BLaER1 treated with 17β-estradiol and CSF1 and Interleukin-3, amounts not matched to agents 10 nM and 100 nM (cell line): Measurements from ENCODE around the gene GALNT9.

ENCODE experiments used
- H3K27ac ChIP-seq, 11 experiments: shearing (Covaris generic); formaldehyde crosslinking; 2 replicates each; pipeline ENCODE4 v1.8.1; 2022
- H3K27me3 ChIP-seq, 11 experiments: shearing (Covaris generic); formaldehyde crosslinking; 2 replicates each; pipeline ENCODE4 v1.8.1; 2022
- H3K36me3 ChIP-seq, 11 experiments: shearing (Covaris generic); formaldehyde crosslinking; 2 replicates each; pipeline ENCODE4 v1.8.1; 2022
- H3K4me1 ChIP-seq, 10 experiments: shearing (Covaris generic); formaldehyde crosslinking; 2 replicates each; pipeline ENCODE4 v1.8.1; 2022
- H3K4me2 ChIP-seq, 11 experiments: shearing (Covaris generic); formaldehyde crosslinking; 2 replicates each; pipeline ENCODE4 v1.8.1; 2022
- H3K4me3 ChIP-seq, 10 experiments: shearing (Covaris generic); formaldehyde crosslinking; 2 replicates each; pipeline ENCODE4 v1.8.1; 2022
- H3K9ac ChIP-seq, 11 experiments: shearing (Covaris generic); formaldehyde crosslinking; 2 replicates each; pipeline ENCODE4 v1.8.1; 2022
- H3K9me3 ChIP-seq, 11 experiments: shearing (Covaris generic); formaldehyde crosslinking; replicated peaks in 1 of 11; 2 replicates each; pipeline ENCODE4 v1.8.1; 2022
- H4K20me1 ChIP-seq, 11 experiments: shearing (Covaris generic); formaldehyde crosslinking; 2 replicates each; pipeline ENCODE4 v1.8.1; 2022
- Cebpa-rat ChIP-seq, 11 experiments: shearing (Covaris generic); IDR thresholded peaks; 2 replicates each; pipeline ENCODE4 v1.8.1; 2022

The GALNT9 gene

GRCh38 chr12:132318135-132318534 is 11.3 kb downstream of the GALNT9 start:
- Histone ChIP-seq H3K4me3 (no peak overlapping the region), H3K4me2 (peak overlapping the region in 3 of 11 experiments; percentile 10 to 18 (median 12); a peak in 3 of 22 replicates), H3K9ac (no peak overlapping the region), H3K4me1 (peaks cover 33 to 57% (median 38%) of the 10 kb centered on the region in 10 experiments), H3K27me3 (peaks cover 0 to 35% (median 9%) of the 10 kb centered on the region in 11 experiments; a peak in 12 of 22 replicates), H3K9me3 (no peaks in the 10 kb centered on the region), H3K27ac (no peak overlapping the region), H3K36me3 (no peaks in the 10 kb centered on the region), H4K20me1 (peaks cover 0 to 3% (median 0%) of the 10 kb centered on the region in 11 experiments; a peak in 2 of 22 replicates)
- no peak for TF ChIP-seq Cebpa-rat (IDR thresholded peaks at IDR 0.05)

DNA sequence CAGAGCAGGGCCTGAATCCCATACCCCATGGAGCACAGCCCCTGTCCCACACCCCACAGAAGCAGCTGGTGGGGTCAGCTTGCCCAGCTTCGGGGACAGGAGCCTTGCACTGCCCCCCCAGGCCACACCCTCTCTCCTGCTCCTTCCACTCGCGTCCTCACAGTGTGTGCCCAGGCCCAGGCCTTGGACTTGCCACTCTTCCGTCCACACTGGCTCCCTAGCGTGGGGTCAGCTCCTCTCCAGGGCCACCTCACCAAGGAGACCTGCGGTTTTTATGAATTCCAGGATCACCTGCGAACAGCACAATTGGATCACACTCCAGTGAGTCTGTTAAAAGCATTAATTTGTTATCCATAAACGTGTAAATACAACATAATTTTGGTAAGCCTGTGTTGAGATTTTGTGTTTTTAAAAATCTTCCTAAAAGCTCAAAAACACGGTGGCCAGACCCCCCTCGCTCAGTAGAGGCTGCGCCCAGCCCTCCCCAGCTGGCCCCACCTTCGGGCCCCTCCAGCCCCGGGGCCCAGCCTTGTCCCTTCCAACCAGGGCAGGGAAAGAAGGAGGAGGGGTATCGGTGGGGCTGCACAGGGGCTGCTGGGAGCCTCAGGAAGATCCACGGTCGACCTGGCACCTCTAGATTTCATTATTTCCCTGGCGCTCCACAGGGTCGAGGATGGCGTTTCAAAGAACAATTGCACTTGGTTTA is 12.0 kb downstream of the GALNT9 start:
- Histone ChIP-seq H3K4me3 (no peak overlapping the region), H3K4me1 (peaks cover 26 to 51% (median 30%) of the 10 kb centered on the region in 10 experiments), H3K4me2 (peak overlapping the region in 1 of 11 experiments; percentile 84; a peak in 2 of 22 replicates), H3K27ac (no peak overlapping the region), H3K9ac (no peak overlapping the region), H4K20me1 (peaks cover 0 to 3% (median 0%) of the 10 kb centered on the region in 11 experiments; a peak in 2 of 22 replicates), H3K36me3 (no peaks in the 10 kb centered on the region), H3K27me3 (peaks cover 0 to 30% (median 8%) of the 10 kb centered on the region in 11 experiments; a peak in 9 of 22 replicates), H3K9me3 (peaks cover 0 to 4% (median 3%) of the 10 kb centered on the region in 11 experiments; a peak in 14 of 22 replicates)
- no peak for TF ChIP-seq Cebpa-rat (IDR thresholded peaks at IDR 0.05)

DNA sequence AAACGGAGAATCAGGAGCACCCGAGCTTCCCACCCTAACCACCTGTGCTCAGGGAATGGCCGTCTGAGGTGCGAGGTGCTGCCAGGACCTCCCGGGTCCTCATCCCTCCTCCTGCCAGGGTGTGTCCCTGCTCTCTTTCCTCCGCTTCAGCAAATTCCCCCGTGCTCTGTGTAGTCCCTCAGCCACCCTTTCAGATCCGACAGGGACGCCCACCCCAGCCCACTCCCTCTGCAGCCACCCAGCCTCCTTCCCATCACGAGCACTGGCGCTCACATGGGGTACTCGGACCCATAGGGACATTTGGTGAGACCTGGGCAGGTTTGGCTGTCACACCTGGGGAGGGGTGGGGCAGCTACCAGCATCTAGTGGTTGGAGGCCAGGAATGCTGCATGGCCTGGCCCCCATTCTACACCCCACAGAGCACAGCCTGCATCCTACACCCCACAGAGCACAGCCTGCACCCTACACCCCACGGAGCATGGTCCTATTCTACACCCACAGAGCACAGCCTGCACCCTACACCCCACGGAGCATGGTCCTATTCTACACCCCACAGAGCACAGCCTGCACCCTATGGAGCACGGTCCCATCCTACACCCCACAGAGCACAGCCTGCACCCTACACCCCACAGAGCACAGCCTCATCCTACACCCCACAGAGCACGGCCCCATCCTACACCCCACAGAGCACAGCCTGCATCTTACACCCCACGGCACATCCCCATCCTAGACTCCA is 12.7 kb downstream of the GALNT9 start:
- H3K36me3 ChIP-seq: no peaks in the 10 kb centered on the region
- H3K4me1 ChIP-seq: peaks cover 25 to 50% (median 28%) of the 10 kb centered on the region in 10 experiments
- H3K4me2 ChIP-seq: peak overlapping the region; percentile 76 to 92 (median 85); a peak in 19 of 22 replicates
- H4K20me1 ChIP-seq: peaks cover 0 to 3% (median 0%) of the 10 kb centered on the region in 11 experiments; a peak in 2 of 22 replicates
- H3K4me3 ChIP-seq: no peak overlapping the region
- no peak for TF ChIP-seq Cebpa-rat (IDR thresholded peaks at IDR 0.05)
- H3K27ac ChIP-seq: no peak overlapping the region
- H3K9me3 ChIP-seq: peaks cover 2 to 11% (median 10%) of the 10 kb centered on the region in 11 experiments
- peaks cover 0 to 28% (median 8%) of the 10 kb centered on the region in 11 experiments; a peak in 9 of 22 replicates for H3K27me3 ChIP-seq
- H3K9ac ChIP-seq: no peak overlapping the region

DNA sequence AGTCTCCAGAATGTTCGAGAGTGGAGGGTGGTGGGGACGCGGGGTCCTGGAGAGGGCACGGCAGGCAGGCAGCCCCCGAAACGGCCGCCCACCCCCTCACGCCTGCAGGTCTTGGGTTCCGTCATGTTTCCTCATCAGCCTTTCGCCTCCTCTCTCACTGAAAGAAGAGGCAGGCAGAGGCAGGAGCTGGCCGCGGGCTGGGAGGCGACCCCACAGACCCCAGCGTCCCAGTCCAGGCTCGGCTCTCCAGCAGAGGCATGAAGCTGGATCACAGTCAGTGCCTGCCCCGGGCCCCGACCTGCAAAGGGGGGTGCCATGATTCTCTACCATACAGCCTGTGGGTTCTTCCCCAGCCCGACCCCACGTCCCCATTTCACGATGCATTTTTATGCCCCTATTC is 13.4 kb downstream of the GALNT9 start:
- H3K4me3 ChIP-seq: no peak overlapping the region
- H3K9me3 ChIP-seq: peaks cover 7 to 18% (median 17%) of the 10 kb centered on the region in 11 experiments
- no peak overlapping the region for H3K27ac ChIP-seq
- peak overlapping the region; percentile 76 to 92 (median 85) for H3K4me2 ChIP-seq
- 0 out of 22 replicates have a peak, but pooled peaks cover 0 to 4% (median 0%) of the 10 kb centered on the region in 11 experiments for H3K36me3 ChIP-seq
- H3K4me1 ChIP-seq: peaks cover 28 to 53% (median 32%) of the 10 kb centered on the region in 10 experiments
- H3K9ac ChIP-seq: no peak overlapping the region
- H3K27me3 ChIP-seq: peaks cover 0 to 28% (median 8%) of the 10 kb centered on the region in 11 experiments; a peak in 9 of 22 replicates
- TF ChIP-seq Cebpa-rat (IDR thresholded peaks at IDR 0.05): no peak
- peaks cover 0 to 3% (median 0%) of the 10 kb centered on the region in 11 experiments; a peak in 2 of 22 replicates for H4K20me1 ChIP-seq

DNA sequence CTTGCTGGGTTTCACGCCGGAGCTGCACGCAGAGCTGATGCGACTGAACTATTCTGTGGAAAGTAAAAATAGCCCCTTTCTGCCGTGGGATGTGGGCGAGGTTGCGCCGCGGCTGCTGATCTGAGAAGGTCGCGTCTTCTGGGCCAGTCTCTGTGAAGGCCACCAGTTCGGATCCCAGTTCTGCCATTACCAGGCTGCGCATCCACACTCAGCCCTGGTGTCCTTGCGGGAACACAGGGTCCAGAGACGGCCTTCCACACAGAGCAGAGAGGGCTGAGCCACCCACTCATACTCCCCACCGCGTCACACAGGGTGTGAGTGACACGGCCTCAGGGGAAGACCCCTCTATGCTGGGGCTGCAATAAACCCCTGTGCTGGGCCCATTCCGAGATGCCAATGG is 13.9 kb downstream of the GALNT9 start:
- Histone ChIP-seq H3K9me3 (peaks cover 7 to 21% (median 17%) of the 10 kb centered on the region in 11 experiments), H3K27me3 (peaks cover 0 to 28% (median 8%) of the 10 kb centered on the region in 11 experiments; a peak in 9 of 22 replicates), H3K4me1 (peaks cover 33 to 58% (median 36%) of the 10 kb centered on the region in 10 experiments), H3K9ac (no peak overlapping the region), H4K20me1 (peaks cover 0 to 3% (median 0%) of the 10 kb centered on the region in 11 experiments; a peak in 2 of 22 replicates), H3K27ac (no peak overlapping the region), H3K36me3 (0 out of 22 replicates have a peak, but pooled peaks cover 0 to 4% (median 0%) of the 10 kb centered on the region in 11 experiments), H3K4me2 (peak overlapping the region; percentile 76 to 92 (median 85)), H3K4me3 (peak overlapping the region in 1 of 10 experiments; percentile 48; a peak in 1 of 20 replicates)
- no peak for TF ChIP-seq Cebpa-rat (IDR thresholded peaks at IDR 0.05)

DNA sequence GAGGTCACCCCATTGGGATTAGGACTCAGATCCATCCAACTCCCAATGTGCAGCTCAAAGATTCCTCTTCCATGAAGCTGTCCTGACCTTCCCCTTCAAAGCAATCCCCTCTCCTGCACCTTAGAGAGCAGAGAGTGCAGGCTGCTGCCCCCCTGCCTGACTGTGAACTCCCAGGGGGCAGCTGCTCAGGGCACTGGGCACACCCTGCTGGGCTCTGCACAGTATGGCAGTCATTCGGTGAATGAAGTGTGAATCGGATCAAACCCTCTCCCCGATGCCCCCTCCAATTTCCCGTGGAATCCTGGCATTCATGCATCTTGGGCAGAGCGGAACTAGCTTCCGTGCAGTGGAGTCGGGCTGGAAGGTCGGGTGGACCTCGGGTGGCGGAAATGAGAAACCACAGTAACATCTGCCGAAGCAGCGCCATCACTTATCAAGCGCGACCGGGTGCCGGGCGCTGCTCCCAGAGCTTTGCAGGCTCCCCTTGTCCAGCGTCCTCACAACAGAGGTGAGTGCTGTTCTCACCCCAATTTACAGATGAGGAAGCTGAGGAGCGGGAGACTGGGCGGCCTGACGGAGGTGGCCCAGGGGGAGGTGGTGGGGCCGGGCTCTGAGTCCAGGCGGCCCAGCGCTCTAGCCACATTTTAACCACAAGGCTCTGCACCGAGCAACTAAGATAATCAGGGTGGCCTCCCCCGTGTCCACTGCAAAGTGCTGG is 14.7 kb downstream of the GALNT9 start:
- peaks cover 7 to 21% (median 17%) of the 10 kb centered on the region in 11 experiments for H3K9me3 ChIP-seq
- TF ChIP-seq Cebpa-rat (IDR thresholded peaks at IDR 0.05): no peak
- H3K4me3 ChIP-seq: peak overlapping the region in 6 of 10 experiments; percentile 10 to 55 (median 18); a peak in 9 of 20 replicates
- 0 out of 22 replicates have a peak, but pooled peaks cover 0 to 4% (median 0%) of the 10 kb centered on the region in 11 experiments for H3K36me3 ChIP-seq
- H3K4me1 ChIP-seq: peaks cover 41 to 64% (median 45%) of the 10 kb centered on the region in 10 experiments
- peaks cover 0 to 28% (median 8%) of the 10 kb centered on the region in 11 experiments; a peak in 9 of 22 replicates for H3K27me3 ChIP-seq
- peak overlapping the region; percentile 76 to 92 (median 85) for H3K4me2 ChIP-seq
- peak overlapping the region in 1 of 11 experiments; percentile 3; a peak in 3 of 22 replicates for H3K9ac ChIP-seq
- peaks cover 0 to 3% (median 0%) of the 10 kb centered on the region in 11 experiments; a peak in 2 of 22 replicates for H4K20me1 ChIP-seq
- peak overlapping the region in 1 of 11 experiments; percentile 24; a peak in 1 of 22 replicates for H3K27ac ChIP-seq

GRCh38 chr12:132314035-132314434 is 15.4 kb downstream of the GALNT9 start:
- peaks cover 47 to 64% (median 51%) of the 10 kb centered on the region in 10 experiments for H3K4me1 ChIP-seq
- H3K27ac ChIP-seq: no peak overlapping the region
- H3K4me2 ChIP-seq: peak overlapping the region; percentile 76 to 92 (median 85)
- peaks cover 7 to 21% (median 17%) of the 10 kb centered on the region in 11 experiments for H3K9me3 ChIP-seq
- H4K20me1 ChIP-seq: peaks cover 0 to 3% (median 0%) of the 10 kb centered on the region in 11 experiments; a peak in 2 of 22 replicates
- no peak for TF ChIP-seq Cebpa-rat (IDR thresholded peaks at IDR 0.05)
- no peak overlapping the region for H3K4me3 ChIP-seq
- H3K27me3 ChIP-seq: peaks cover 0 to 26% (median 8%) of the 10 kb centered on the region in 11 experiments; a peak in 9 of 22 replicates
- no peak overlapping the region for H3K9ac ChIP-seq
- H3K36me3 ChIP-seq: 0 out of 22 replicates have a peak, but pooled peaks cover 0 to 4% (median 0%) of the 10 kb centered on the region in 11 experiments

DNA sequence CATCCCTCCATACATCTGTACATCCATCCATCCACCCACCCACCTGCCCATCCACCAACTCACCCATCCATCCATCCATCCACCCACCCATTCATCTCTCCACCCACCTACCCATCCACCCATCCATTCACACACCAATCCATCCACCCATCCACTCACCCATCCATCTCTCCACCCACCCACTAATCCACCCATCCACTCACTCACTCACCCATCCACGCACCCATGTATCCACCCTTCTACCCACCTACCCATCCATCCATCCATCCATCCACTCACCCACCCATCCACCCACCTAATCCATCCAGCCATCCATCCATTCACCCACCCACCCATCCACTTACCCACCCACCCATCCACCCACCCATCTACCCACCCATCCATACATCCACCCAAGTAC is 16.2 kb downstream of the GALNT9 start:
- Histone ChIP-seq H3K9me3 (peaks cover 7 to 21% (median 17%) of the 10 kb centered on the region in 11 experiments), H3K27me3 (peaks cover 0 to 19% (median 8%) of the 10 kb centered on the region in 11 experiments; a peak in 9 of 22 replicates), H3K4me2 (no peak overlapping the region), H3K9ac (no peak overlapping the region), H3K36me3 (0 out of 22 replicates have a peak, but pooled peaks cover 0 to 4% (median 0%) of the 10 kb centered on the region in 11 experiments), H4K20me1 (peaks cover 0 to 3% (median 0%) of the 10 kb centered on the region in 11 experiments; a peak in 2 of 22 replicates), H3K4me1 (peaks cover 56 to 64% (median 59%) of the 10 kb centered on the region in 10 experiments), H3K4me3 (no peak overlapping the region), H3K27ac (no peak overlapping the region)
- TF ChIP-seq Cebpa-rat (IDR thresholded peaks at IDR 0.05): no peak
